GM12801 (cell line): Measurements from ENCODE around the gene KCNJ4.

Source experiments
- CTCF ChIP-seq: IDR thresholded peaks from one replicate; pipeline ENCODE4 v1.5.1; 2011; ENCODE audit warnings: control low read depth; ENCODE audit not compliant: insufficient read length; ENCODE audit errors: extremely low read depth

Gene KCNJ4

GRCh38 chr22:38401336-38402084 is 53.5 kb downstream of the KCNJ4 start:
- no peak for TF ChIP-seq CTCF

GRCh38 chr22:38398609-38399461 is 56.2 kb downstream of the KCNJ4 start:
- no peak for TF ChIP-seq CTCF

GRCh38 chr22:38397189-38398085 is 57.6 kb downstream of the KCNJ4 start:
- TF ChIP-seq CTCF: no peak

GRCh38 chr22:38383417-38383816 is 71.6 kb downstream of the KCNJ4 start:
- no peak for TF ChIP-seq CTCF
